Stimulated activated CD4-positive, alpha-beta T cell treated with anti-CD3 and anti-CD28 coated beads, Interleukin-1b, Interleukin-23, amount 100 ng/mL, for 24 hours (primary cell): ENCODE data around the gene FAM161A.
A peak's percentile ranks its signal among the peaks of the same experiment; 100 is the strongest.
"Not testable (repeated sequence)": the region's sequence is repeated elsewhere in the genome, so short reads cannot be mapped to it uniquely, and the experiment has no call there.

Source experiments
- DNase-seq, 4 experiments: peaks; one replicate each; pipeline ENCODE4 v3.0.0-alpha.2; 2020; ENCODE audit warnings: low read depth in 4 of 4, low spot score in 1 of 4

Gene FAM161A

DNA sequence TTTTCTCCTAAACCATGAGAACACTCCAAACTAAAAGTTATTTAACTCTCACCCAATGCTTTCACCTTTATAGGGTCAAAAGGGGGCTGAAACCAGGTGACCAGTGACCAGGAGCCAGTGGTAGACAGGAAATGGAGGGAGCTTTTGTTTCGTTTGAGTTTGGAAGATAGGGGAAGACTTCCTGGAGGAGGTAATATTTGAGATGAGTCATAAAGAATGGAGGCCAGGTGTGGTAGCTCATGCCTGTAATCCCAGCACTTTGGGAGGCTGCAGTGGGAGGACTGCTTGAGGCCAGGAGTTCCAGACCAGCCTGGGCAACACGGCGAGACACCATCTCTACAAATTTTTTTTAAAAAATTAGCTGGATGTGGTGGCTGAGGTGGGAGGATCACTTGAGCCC is 8.5 kb downstream of the FAM161A start:
- no peak for DNase-seq

DNA sequence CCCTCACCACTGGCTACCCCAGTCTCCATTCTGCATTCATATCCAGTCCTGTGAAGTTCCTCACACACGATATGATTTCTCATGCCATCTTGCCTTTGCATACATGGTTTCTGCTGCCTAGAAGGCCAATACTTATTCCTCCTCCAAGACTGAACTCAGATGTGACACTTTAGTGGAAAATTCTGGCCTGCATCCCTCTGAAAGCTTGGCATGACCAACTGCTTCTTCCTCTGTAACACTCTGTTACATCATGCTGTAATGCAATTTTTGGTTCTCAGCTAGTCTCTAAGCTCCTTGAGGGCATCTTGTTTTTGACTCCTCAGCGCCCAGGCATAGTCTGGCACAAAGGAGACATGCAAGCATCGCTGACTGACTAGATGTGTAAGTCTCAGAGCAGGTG is 12.6 kb downstream of the FAM161A start:
- DNase-seq, result no peak

DNA sequence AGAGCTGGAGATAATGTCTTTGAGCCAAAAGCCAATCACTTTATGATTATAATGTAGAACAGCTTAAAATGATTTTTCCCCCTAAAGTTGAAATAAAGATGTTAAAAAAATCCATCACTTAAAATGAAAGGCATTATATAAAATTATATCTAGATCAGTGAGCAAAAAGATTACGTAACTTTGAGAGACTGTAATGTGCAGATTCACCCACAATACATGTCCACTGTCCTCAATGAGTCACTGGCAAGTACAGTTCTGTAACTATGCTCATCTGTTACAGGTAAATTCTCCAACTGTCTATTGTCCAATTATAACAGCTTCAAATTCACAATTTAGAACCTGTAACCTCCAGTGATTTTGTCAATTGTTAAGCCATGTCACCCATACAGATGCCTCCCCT is 19.0 kb downstream of the FAM161A start:
- DNase-seq, result no peak

- DNase-seq, result no peak
These were observed 19.9 kb downstream of the FAM161A start for GRCh38 chr2:61833971-61834370.

GRCh38 chr2:61832183-61832841 is 21.5 kb downstream of the FAM161A start:
- DNase-seq, result no peak

DNA sequence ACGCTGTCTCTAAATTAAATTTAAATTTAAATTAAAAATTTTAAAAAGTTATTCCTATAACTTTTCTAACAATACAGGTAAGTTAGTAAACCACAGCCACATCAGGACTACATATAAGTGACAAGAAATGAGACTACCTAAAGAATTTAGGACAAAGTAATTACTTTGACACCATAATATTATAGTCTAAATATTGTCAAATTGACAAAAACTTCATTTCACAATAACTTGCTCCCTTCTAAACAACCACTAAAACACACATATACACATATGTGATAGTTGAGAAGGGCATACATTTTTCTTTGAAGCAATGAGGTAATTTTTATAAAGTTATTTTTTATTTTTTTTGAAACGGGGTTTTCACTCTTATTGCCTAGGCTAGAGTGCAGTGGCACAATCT is 31.6 kb downstream of the FAM161A start:
- no peak for DNase-seq

DNA sequence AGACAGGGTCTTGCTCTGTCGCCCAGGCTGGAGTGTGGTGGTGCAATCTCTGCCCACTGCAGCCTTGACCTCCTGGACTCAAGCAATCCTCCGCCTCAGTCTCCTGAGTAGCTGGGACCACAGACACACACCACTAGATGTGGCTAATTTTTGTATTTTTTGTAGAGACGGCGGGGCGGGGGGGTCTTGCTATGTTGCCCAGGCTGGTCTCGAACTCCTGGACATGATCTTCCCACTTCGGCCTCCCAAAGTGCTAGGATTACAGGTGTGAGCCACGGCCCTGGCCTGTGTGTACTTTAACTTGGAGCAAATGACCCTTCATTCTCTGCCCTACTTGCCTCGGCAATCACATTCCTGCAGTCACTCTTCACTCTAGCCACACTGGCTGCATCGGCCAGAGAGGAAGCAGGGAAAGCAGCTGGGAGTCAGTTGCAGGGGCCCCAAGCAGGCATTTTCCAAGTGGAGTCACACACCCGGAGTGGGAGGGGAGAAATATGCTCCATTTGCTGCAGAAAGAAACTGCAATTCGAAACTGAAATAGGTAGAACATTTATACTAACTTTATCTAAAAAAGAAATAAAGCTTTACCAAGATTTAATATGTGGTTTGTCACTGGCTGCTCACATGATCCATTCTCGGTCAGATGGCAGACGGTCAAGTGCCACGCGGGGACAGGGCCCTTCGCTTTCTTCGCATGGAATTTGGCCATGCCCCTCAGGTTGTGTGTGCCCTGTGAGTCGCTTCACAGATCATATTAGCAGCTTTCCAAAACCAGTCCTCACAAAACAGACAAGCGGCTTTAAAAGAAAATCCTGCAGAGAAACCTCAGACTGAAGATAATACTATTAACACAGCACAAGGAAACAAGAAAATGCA is 37.1 kb downstream of the FAM161A start:
- DNase-seq, result no peak

DNA sequence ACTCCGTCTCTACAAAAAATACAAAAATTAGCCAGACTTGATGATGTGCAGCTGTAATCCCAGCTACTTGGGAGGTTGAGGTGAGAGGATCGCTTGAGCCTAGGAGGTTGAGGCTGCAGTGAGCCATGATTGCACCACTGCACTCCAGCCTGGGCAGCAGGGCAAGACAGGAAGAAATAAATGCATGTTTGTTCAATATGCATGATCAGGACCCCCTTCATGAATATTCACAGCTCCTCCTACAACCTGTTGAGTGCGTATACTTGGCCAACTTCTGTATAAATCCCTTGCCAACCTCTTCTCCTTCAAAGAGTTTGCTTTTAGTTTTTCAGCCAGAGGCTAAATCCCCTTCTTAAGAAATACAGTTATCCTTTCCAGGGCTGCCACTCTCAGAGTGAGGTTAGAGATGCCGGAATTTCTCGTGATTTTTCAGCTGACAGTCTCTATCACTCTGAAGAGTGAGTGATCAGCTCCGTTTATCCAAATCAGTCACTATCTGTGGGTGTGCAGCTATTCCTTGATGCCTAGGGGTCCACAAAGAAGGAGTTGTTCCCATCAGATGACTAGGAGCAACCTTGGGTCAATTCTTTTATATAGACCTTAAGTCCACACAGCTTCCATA is 39.2 kb downstream of the FAM161A start:
- DNase-seq, result no peak

DNA sequence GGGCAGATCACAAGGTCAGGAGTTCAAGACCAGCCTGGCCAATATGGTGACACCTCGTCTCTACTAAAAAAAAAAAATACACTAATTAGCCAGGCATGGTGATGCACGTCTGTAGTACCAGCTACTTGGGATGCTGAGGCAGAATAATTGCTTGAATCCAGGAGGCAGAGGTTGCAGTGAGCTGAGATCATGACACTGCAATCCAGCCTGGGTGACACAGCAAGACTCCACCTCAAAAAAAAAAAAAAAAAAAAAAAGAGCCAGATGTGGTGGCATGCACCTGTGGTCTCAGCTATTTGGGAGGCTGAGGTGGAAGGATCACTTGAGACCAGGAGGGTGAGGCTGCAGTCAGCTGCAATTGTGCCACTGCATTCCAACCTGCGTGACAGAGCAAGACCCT is 40.5 kb downstream of the FAM161A start:
- DNase-seq, result not testable (repeated sequence)

DNA sequence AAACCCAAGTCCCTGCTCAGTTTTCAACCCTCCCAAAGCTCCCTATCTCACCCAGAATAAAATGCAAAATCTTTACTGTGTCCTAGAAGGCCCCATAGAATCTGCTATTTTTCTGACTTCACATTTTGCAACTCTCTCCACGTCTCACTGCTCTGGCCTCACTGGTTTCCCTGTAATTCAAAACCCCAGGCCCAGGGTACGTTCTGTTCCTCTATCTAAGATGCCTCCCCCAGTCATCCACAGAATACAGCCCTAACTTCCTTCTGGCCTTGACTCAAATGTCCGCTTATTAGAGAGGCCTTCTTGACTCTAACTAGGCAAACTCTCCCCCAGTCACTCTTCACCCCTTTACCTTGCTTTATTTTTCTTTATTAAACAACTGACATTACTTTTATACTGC is 42.0 kb downstream of the FAM161A start:
- no peak for DNase-seq

GRCh38 chr2:61810203-61810602 is 43.7 kb downstream of the FAM161A start:
- not testable (repeated sequence) for DNase-seq

GRCh38 chr2:61808693-61809092 is 45.2 kb downstream of the FAM161A start:
- not testable (repeated sequence) for DNase-seq

- DNase-seq, result no peak
These were observed 46.7 kb downstream of the FAM161A start for GRCh38 chr2:61807036-61807757.

DNA sequence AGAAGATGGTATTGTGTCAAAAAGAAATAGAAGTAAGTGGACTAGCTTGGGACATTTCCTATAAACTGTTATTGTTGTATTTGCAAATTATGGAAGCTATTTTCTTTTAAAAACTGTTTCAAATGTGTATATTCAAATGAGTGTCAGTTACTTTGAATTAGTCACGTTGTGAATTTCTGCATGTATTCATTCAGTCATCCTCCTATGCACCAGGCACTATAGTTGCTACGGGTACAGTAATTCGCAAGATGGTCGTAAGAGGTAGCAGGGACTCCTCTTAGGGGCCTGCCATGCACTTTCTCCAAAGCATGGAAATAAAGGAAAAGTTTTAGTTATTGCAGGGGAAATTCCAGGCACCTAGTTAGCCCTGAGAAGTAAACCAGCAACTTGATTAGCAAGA is 51.3 kb downstream of the FAM161A start:
- no peak for DNase-seq

- no peak for DNase-seq
These were observed 54.8 kb downstream of the FAM161A start for GRCh38 chr2:61799099-61799498.

GRCh38 chr2:61797446-61797845 is 56.4 kb downstream of the FAM161A start:
- not testable (repeated sequence) for DNase-seq

- no peak for DNase-seq
These were observed 58.5 kb downstream of the FAM161A start for GRCh38 chr2:61795408-61795807.

DNA sequence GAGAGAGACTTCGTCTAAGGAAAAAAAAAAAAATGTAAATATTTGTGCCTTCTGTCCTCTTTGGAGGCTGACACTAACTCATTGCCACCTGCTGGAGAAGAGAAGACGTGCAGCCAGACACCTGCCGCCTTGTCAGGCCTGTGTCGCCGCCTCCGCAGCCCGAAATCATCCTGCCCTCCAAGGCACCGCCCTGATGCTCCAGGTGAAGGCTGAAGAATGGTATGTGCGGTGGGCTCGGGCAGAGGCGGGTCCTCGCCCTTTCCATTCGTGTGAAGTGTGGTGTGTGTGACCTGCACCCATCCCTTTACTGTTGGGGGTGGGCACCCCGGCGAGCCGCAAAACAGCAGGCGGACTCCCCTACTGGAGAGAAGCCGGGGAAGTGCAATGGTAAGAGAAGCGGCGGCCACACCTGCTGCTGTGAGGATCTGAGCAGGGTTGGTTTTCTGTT is 60.4 kb downstream of the FAM161A start:
- peak; percentile 15 to 62 (median 30) for DNase-seq

DNA sequence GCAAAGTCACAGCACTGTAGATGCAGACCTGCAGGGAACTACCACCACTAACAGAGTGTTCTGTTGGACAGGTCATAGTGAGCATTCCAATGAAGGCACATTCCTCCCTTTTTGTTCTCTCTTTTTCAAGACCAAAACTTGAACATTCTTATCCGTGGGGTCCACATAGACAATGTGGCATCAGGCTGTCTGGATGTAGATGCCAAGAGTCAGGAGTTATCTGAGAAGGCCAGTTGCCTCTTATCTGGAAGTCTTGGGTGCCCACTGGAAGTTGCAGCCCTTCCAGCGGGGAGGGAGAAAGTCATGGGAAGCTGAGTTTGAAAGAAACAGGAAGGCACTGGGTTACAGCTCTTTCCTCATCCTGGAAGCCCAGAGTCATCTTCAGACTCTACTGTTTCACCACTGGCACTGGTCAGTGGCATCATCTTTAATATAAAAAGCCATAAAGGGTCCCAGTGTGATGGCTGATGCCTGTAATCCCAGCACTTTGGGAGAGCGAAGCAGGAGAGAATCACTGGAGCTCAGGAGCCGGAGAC is 61.4 kb downstream of the FAM161A start:
- DNase-seq, result no peak

DNA sequence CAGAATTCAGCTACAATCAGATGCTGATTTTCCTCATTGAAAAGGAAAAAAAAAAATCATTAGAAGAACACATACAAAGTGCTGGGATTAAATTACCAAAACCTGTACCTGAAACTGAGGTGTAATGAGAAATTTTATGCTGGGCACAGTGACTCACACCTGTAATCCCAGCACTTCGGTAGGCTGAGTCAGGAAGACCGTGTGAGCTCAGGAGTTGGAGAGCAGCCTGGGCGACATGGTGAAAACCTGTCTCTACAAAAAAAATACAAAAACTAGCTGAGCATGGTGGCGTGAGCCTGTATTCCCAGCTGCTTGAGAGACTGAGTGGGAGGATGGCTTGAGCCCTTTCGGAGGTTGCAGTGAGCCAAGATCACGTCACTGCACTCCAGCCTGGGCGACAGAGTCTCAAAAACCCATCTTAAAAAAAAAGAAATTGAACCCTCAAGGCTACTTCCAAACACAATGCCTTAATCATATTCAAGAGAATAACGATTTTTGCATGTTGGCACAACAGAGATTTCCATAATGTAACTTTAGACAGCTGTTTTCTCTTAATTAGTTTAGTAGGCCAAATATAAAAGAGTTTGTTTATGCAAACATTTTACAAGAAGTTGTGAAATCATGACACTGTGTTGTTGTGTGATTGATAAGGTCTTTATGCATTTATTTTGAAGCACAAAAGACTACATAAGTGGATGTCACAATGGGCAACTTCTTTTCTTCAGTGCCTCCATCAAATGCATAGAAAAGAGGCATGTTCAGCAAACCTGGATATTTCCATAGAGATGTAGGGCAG is 63.9 kb downstream of the FAM161A start:
- no peak for DNase-seq
